NT2/D1 (cell line): ENCODE results near the gene ARAP2.

ENCODE experiments used
- YY1 ChIP-seq: IDR thresholded peaks from 2 replicates; pipeline ENCODE4 v1.6.1; 2011; ENCODE audit not compliant: insufficient read length, insufficient read depth
- ZNF274 ChIP-seq: IDR thresholded peaks from 2 replicates; pipeline ENCODE4 v1.6.1; 2011; ENCODE audit warnings: mild to moderate bottlenecking, low read depth, low read length

- no peak for TF ChIP-seq YY1
- no peak for TF ChIP-seq ZNF274
These were observed 10.1 kb upstream of the ARAP2 start for GRCh38 chr4:36254371-36254770.
